Activated CD4-positive, CD25-positive, alpha-beta regulatory T cell treated with anti-CD3 and anti-CD28 coated beads, Interleukin-2, amount 50 U/mL, for 24 hours (primary cell): ENCODE measurements around the gene SOX2.

Source experiments
- ATAC-seq, 2 donors: fragments of 150-1000 bp; cut with Tn5 transposase; one replicate each; pipeline ENCODE4 v1.10.0; 2021; ENCODE audit warnings: mild to moderate bottlenecking in 1 of 2, moderate library complexity in 1 of 2

SOX2 gene

DNA sequence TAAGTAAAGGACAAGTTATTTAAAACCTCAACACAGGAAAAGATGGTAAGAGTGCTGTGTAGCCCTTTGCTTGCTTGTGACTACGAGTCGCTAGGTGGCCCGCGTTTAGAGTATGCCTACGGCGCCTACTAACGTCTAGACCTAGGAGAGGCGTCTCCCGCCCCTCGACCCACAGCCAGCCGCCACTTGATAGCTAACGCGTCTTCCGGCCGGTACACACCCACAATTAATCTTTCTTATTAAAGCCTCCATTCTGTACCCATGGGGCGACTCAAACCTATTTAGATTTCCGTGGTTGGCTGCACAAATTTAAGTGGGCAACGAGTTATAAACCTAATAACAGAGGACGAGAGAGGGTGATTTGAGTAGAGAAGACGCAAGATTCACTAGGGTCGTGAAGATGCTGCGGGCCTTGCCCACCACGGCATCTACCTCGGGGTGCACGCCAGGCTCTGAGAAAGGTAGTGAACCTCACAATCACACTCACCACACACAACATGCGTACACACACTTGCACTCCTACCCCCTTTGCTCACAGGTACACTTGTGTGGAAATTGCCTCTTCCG, 12.0 kb downstream of the SOX2 start:
- ATAC-seq, result no peak

DNA sequence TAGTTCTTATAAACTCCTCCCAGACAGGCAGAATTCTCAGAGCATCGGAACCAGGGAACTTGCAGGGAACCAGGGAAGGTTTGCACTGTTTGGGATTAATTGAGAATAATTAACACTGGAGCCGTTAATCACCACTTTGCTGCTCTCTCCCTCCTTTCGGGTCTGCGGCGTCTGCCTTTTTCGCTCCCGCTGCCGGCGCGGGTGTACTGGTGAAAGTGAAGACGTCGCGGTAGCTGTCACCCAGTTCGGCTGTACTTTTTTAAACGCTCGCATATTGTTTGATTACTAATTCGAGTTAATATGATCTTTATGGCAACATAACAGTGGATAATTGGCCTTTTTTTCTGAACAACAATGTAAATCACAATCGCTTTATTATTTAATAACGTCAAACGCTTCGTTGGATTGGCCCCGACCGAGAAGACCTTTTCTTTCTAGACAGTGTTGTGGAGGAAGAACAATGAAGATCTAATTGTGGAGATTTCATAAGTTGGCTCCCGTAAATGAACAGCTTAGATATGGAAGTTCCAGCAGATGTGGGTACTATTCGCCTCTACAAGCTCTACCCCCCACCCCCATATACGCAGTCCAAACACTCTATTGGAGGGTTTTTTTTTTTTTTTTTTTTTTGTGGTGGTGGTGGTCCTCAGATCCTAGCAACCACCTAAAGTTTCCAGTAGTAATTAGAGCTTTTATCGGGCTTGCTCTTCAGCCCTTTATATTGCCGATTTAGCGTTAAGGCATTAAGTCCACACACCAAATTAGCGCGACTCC, 12.7 kb downstream of the SOX2 start:
- ATAC-seq, result no peak

DNA sequence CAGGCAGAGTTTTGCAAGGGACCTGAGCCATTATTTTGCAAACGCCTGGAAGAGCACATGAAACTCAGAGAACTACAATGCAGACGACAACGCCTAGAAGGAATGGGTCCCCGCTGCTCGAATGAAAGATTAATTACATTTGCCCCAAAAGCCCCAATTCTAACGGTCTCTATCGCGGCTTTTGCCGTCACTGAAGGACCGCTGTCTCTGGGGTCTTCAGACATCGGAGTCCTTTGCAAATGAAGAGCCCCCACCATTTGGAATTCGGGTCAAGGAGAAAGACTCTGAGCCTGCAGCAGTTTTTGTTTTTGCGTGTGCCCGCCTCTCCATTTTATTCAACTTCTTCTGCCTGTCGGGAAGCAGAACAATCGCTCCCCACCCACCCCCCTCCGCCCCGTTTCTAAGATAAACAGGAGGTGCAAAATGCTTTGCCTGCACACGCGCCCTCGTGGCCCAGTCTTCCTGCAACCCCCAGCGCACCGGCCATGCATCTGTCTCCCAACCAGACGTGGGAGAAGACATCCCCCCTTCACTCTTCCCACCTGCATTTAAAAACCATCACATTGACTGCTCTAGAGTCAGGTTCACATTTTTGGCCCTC, 13.5 kb downstream of the SOX2 start:
- ATAC-seq, result no peak

DNA sequence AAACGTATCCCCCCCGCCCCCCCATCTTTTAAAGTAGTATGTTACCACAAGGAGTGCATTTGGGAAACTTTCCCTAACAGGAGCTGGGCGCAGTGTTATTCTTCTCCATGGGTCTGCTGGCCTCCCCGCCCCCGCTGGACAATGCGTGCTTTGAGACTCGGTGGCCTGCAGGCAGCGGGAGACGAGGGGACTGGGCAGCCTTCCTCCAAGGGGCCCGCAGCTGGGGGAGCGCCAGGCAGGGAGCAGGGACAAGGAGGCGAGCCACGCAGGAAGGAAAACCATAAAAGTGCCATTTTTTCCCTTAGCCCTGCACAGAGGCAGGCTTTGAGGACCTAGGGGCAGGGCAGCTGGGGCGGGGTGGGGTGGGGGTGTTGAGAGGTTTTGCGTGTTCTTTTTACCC, 14.1 kb downstream of the SOX2 start:
- no peak for ATAC-seq

DNA sequence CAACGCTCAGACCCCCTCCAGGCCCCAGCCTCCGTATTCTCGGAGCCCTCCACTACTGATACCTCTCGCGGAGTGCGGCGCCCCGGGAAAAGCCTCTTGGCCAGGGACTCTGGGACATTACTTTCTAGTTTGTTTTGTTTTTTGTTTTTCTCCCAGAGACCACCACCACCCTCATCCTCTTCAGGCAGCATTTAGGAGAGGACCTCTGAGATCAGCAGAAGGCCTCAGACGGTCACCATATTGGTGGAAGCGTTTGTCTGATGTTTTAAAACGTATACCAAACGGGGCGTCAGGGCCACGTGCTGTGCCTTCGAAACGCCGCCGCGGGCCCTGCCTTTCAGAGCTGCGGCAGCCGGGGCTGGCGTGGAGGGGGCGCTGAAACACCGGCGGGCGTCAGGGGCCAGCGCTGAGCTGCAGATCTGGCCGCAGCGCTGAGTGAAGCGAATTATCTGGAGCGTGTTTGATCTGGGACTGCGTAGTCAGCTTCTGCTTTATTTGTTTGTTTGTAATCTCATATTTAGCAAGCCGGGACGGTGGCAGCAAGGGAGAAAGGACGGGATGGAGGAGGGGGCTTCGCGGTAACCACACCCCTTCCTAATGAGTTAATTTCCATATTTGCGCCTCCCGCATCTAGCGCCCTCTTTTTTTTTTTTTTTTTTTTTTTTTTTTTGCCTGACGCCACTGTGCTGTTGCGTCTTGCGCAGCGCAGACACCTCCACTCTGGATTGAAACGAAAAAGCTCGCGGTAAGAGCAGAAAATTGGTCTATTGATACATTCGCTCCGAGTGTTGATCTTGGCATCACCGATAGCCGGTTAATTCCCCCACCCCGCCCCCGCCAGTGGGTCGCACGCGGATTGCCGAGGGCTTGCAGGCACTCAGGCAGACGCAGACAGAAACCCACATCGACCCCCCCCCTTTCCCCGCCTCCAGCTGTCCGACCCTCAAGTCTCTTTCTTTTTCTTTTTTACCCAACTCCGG, 14.9 kb downstream of the SOX2 start:
- no peak for ATAC-seq

DNA sequence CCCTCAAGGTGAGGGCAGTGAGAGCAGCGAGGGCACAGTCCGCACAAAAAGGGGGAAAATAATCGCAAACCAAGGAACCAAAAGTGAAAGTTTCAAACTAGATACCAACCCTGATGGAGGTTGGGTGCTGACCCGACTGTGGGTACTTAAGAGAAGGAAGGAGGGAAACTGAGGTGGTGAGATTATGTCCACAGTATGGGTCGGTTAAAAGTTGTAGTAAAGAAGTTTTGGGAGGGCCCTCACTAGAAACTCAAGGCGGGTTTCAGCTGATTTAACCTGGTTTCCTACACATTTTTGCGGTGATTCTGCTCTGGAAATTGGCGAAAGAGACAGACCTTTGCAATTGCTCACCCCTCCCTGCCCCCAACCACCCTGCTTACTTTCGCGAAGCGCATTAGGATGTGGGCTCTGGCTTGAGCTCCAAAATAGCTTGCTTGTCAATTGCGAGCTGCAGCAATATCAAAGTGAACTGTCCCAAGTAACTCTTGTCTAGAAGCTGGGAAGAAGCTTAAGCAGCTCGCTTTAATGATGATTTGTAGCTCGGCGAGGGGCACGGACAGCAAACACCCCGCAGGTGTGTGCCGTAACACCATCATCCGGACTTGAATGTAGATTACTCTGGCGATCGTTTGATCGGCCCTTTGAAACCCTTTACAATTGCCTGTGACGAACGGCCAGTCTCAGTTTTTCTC, 15.8 kb downstream of the SOX2 start:
- ATAC-seq, result no peak

GRCh38 chr3:181728470-181729340, 17.0 kb downstream of the SOX2 start:
- no peak for ATAC-seq

DNA sequence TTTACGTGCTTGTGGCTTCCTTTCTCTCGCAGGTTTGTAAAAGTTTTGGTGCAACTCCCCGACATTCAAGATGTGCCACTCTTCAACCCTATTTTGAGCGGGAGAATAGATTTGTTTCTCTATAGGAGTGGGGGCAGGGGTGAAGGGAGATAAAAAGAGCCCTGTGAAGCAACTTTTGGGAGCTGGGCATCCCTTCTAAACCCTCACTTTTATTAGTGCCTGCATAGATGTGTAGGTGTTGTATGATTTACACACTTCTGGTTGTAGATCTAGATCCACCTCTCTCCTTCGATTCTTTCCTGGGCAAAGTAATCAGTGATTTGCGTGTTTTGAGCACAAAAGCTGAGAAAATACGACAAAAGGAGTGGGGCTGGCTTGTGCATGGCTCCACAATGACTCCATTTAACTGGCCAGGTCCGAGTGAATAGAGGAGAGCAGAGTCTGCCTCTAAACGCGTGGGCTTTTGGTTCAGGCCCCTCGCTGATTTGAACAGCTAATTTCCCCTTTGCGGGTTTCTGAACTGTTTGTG, 17.7 kb downstream of the SOX2 start:
- no peak for ATAC-seq

- no peak for ATAC-seq
Measured at GRCh38 chr3:181730316-181730715, 18.6 kb downstream of the SOX2 start.

- ATAC-seq, result no peak
Measured at GRCh38 chr3:181730934-181731333, 19.2 kb downstream of the SOX2 start.

GRCh38 chr3:181735911-181736310, 24.2 kb downstream of the SOX2 start:
- ATAC-seq, result no peak

- ATAC-seq, result no peak
Measured at GRCh38 chr3:181738551-181738950, 26.8 kb downstream of the SOX2 start.

DNA sequence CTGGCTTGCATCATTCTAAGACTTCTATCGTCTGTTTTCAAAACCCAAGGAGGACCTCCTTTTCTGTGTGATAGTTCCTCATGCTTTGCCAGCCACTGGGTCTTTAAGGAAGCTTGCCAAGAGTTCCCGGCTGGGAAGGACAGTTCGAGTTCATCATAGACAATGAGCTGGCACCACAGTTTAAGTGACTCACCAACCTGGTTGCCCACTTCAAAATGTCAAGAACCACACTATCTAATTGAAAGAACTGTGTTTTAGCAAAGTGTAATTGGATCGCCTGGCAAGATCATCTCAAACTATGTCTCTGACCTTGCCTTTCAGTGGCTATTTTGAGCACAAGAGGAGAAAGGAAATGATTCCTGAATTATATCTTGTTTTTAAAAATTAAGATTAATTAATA, 27.9 kb downstream of the SOX2 start:
- no peak for ATAC-seq

- ATAC-seq, result no peak
Measured at GRCh38 chr3:181741417-181741816, 29.7 kb downstream of the SOX2 start.

- no peak for ATAC-seq
Measured at GRCh38 chr3:181752202-181752671, 40.5 kb downstream of the SOX2 start.

DNA sequence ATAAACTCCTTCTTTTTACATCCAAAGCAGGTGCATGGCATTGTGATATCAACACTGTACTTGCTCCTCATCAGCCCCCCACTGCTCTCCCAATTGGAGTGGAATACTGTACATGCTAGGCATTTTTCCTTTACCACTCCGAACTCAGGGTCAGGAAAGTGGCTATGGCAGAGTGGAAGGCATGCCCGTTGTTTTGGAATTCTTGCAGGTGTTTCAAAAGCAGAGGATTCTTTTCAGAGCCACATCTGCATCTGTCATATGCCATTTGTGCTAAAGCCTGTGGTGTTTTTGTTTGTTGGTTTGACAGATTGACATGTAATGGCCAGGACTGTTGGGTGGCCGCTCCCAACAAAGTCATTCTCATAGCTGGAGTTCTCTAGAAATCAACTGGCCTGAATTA, 41.7 kb downstream of the SOX2 start:
- no peak for ATAC-seq

DNA sequence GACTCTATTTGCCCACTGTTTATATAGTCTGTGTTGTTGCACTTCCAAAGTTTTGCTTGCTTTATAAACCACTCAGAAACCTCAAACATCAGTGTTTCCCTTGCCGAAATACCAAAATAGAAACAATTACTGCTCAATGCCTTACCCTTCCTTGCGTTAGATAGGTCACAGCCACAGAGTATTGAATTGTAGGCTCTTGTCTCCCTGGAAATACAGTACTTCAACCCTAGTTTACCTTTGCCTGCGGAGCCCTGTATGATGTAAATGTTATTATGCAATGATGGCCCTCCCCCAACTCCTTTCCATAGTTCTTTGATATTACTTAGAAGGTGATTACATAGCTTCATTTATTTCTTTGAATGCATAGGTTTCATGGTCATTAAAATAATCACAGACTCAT, 44.2 kb downstream of the SOX2 start:
- no peak for ATAC-seq

- ATAC-seq, result no peak
Measured at GRCh38 chr3:181756645-181757297, 45.0 kb downstream of the SOX2 start.

DNA sequence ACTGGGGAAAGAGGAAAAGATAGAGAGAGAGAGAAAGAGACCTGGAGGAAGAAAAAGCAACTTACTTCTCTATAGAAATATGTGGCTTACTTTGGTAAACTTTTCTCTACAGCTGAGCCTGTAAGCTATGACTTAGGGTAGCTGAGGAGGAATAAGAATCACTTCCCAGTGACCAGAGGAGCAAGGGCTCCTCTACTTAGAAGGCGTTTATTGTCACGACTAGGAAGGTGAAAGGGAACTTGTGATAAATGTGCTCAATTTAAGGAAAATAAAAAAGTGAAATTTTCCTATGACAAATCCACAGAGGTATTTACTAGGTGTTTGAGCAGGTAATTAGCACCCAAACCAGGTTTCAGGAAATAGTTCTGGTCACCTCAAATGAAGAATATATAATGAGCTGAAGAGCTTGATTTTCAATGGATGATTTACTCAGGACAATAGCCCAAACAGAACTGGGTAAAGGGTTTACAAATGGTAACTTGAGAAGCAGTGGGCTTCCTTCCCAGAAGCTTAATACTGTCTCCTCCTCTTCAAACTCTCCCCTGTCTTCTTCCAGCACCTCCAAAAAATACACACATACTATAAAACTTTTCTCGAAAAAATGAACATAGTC, 46.1 kb downstream of the SOX2 start:
- no peak for ATAC-seq

GRCh38 chr3:181761906-181762305, 50.2 kb downstream of the SOX2 start:
- no peak for ATAC-seq
